HG02571 (cell line): ENCODE measurements around the gene CCDC74A.
"Not testable (repeated sequence)": the region's sequence is repeated elsewhere in the genome, so short reads cannot be mapped to it uniquely, and the experiment has no call there.

ENCODE experiments used
- ATAC-seq: cut with Tn5 transposase; IDR thresholded peaks from one replicate; pipeline ENCODE4 v1.9.1; 2021; ENCODE audit warnings: mild to moderate bottlenecking, moderate library complexity; ENCODE audit not compliant: unreplicated experiment

The CCDC74A gene

GRCh38 chr2:131552871-131553270 is 25.2 kb downstream of the CCDC74A start:
- no peak for ATAC-seq

- no peak for ATAC-seq
These were observed 29.3 kb downstream of the CCDC74A start for GRCh38 chr2:131556998-131557397.

- ATAC-seq, result no peak
These were observed 30.1 kb downstream of the CCDC74A start for GRCh38 chr2:131557558-131558321.

- no peak for ATAC-seq
These were observed 38.7 kb downstream of the CCDC74A start for GRCh38 chr2:131566371-131566770.

GRCh38 chr2:131567891-131568290 is 40.2 kb downstream of the CCDC74A start:
- ATAC-seq, result no peak

GRCh38 chr2:131568401-131568800 is 40.7 kb downstream of the CCDC74A start:
- not testable (repeated sequence) for ATAC-seq

GRCh38 chr2:131572175-131572574 is 44.5 kb downstream of the CCDC74A start:
- no peak for ATAC-seq

- ATAC-seq, result no peak
These were observed 50.1 kb downstream of the CCDC74A start for GRCh38 chr2:131577812-131578211.

- no peak for ATAC-seq
These were observed 52.5 kb downstream of the CCDC74A start for GRCh38 chr2:131580187-131580586.
